Measurements from ENCODE around the gene ZNF624.

ZNF624 gene

DNA sequence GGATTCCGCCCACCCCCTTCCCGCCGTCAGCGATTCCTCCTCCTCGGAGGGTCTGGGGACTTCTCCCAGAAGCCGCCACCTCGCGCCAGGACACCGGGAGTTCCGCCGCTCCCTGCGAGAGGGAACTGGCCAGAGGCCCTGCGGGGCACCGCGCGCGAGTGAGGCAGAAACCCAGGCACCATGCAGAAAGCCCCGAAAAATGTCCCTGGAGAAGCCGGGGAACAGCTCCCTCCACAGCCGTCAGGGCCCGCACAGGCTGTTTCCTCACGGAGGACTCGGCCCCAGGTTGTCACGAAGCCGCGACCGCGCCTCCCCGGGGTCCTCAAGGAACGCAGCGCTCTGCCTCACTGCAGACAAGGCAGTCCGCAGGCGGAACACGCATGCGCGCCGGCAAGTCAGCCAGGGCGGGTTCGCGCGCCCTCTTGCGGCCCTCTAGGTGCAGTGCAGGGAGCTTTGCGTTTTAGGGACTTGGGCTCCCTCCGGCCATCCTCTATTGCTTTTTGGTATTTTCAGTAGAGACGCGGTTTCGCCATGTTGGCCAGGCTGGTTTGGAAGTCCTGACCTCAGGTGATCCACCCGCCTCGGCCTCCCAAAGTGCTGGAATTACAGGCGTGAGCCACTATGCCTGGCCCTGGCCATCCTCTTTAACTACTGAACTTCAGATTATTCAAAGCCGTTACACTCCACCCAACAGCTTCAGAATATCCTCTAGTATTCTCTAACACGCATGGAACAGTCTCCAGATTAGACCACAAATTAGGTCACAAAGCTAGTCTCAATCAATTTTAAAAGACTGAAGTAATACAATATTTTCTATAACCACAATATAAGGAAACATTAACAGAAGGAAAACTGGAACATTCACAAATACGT, 64.3 kb downstream of the ZNF624 start:
- peak; percentile 96 for DNase-seq

DNA sequence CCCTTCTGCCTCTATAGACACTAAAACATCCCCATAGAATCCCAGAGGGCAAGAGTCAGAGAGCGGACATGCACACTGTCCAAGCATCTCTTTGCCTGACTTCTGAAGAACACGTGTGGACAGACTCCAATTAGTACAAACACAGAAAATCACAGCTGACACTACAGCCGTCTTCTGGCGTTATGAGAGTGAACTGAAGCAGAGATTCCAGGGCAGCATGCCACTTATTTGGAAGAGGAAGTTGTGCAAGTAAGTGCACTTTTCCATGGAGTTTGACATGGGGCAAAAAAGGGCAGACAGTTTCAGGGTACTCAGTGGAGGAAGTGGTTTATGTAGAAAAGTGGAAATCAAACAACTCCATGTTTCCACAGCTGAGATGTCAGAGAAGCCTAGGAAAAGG, 67.9 kb downstream of the ZNF624 start:
- no peak for DNase-seq

DNA sequence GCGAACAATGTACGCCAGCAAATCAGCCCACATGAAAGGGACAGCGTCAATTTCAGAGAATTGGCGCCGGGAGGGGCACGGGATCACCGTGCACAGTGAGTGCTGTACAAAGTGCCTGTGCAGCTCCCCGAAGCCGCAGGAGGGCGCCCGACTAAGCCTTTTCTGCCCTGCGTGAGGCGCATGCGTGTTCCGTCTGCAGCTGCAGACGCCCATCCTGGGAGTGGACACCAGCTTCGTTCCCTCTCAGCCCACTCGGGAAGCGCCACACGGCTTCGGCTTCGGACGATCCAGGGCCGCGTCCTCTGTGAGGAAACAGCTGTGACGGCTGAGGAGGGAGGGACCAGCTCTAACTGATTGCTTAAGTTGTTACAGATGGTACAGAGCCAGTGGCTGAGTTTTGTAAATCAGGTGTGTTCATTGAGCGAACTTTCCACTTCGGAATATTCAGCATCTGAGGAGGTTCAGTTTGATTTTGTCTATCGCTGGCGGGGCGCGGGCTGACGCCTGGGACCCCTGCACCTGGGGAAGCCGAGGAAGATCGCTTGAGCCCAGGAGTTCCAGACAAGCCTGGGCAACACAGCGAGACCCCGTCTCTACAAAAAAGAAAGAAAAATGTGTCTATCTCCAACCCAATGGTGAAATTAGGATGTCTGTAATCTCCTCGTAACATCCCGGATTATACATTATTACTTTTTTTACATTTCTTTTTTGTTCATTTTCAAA, 69.2 kb downstream of the ZNF624 start:
- peak; percentile 95 to 96 for DNase-seq

- peak in 1 of 2 experiments; percentile 21 for DNase-seq
These were observed 69.9 kb downstream of the ZNF624 start for GRCh38 chr17:16583781-16584180.

DNA sequence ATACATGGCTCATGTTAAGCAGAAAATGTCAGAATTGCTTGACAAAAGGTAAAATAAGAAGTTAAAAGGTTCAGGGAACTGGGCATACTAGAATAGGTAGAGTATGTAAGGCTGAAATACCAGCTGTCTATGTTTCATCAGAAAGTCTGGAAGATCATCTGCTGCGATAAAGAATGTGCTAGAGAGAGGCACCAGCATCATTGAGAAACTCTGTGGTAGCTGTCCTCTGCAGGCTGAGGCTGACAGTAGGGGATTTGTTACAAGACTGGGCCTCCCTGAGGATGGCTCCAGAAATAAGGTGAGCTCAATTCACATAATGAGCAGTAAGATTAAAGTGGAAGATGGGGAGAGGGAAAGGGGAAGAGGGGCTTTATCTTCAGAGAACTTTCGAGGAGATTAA, 80.2 kb downstream of the ZNF624 start:
- no peak for DNase-seq

All from activated T-cell treated with anti-CD3 and anti-CD28 coated beads, Interleukin-2, amount 50 U/mL, for 48 hours (primary cell).